Peyer's patch (tissue), 4 donors: ENCODE measurements around the gene TM2D1.
"Not testable (repeated sequence)": the region's sequence is repeated elsewhere in the genome, so short reads cannot be mapped to it uniquely, and the experiment has no call there.

ENCODE experiments used
- CTCF ChIP-seq, 6 experiments: fragments of 450-650 bp in 4 of 6; fragments of 200-600 bp in 2 of 6; sonication (generic) in 1 of 6; IDR thresholded peaks; one replicate each; pipeline ENCODE4 v1.5.1; 2017 to 2019; ENCODE audit warnings: antibody characterized with exemption in 6 of 6, mild to moderate bottlenecking in 3 of 6, moderate library complexity in 1 of 6
- POLR2A ChIP-seq, 2 donors: fragments of 450-650 bp; IDR thresholded peaks; one replicate each; pipeline ENCODE4 v1.5.1; 2017; ENCODE audit warnings: antibody characterized with exemption in 2 of 2, mild to moderate bottlenecking in 2 of 2, moderate library complexity in 2 of 2

GRCh38 chr1:61718996-61719663 lies 5.8 kb downstream of the TM2D1 start:
- TF ChIP-seq POLR2A, CTCF (IDR thresholded peaks at IDR 0.05): not testable (repeated sequence)
